ENCODE results near the gene RALGPS2.

Gene RALGPS2
- total RNA-seq: 2.7 to 35.8 (median 27.2) reads per million in 3 experiments

- peak; percentile 54 for DNase-seq
These were observed at the start of gene RALGPS2 for GRCh38 chr1:178724728-178725465. Gene RALGPS2, plus strand, starts transcription at chr1:178725244. Its CDS starts 51,521 bp downstream, at chr1:178776765.

DNA sequence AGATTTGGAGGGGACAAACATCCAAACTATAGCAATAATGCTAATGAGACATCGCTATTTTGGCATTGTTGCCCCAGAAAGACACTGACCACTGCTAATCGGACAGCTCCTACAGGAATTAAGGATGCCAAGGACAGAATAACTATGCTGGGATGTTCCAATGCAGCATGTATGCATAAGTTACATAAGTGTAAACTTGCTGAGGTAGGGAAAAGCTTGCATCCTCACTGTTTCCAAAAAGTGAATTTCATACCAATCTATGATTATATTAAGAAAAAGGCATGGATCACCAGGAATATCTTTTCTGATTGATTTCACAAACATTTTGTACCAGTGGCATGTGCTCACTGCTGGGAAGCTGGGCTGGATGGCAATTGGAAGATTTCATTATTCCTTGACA lies 45.8 kb upstream of the RALGPS2 start:
- no peak for DNase-seq

- no peak for DNase-seq
These were observed 42.6 kb upstream of the RALGPS2 start for GRCh38 chr1:178682429-178682828.

- DNase-seq: no peak
These were observed 42.2 kb upstream of the RALGPS2 start for GRCh38 chr1:178682886-178683285.

DNA sequence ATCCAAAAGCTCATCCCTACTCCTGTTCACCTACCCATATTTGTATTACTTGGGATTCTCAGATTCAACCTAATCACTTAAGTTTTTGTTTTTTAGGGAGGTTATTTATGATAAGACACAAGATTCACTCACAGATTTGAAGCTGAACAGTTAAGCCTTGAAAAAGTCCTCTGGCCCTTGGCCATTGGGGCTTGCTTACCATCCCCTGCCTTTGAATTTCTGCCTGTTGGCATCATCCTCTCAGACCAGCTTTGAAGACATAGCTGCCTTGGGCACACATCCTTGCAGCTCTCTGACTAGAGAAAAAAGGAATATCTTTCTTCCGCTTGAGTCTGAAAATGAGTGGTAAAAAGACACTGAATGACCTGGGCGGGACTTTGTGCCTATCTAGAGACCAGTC lies 41.8 kb upstream of the RALGPS2 start:
- DNase-seq: no peak

- DNase-seq: no peak
These were observed 40.9 kb upstream of the RALGPS2 start for GRCh38 chr1:178684111-178684510.

- DNase-seq: no peak
These were observed 40.5 kb upstream of the RALGPS2 start for GRCh38 chr1:178684542-178685000.

- DNase-seq: no peak
These were observed 38.6 kb upstream of the RALGPS2 start for GRCh38 chr1:178686407-178686806.

GRCh38 chr1:178688244-178688643 lies 36.8 kb upstream of the RALGPS2 start:
- DNase-seq: no peak

DNA sequence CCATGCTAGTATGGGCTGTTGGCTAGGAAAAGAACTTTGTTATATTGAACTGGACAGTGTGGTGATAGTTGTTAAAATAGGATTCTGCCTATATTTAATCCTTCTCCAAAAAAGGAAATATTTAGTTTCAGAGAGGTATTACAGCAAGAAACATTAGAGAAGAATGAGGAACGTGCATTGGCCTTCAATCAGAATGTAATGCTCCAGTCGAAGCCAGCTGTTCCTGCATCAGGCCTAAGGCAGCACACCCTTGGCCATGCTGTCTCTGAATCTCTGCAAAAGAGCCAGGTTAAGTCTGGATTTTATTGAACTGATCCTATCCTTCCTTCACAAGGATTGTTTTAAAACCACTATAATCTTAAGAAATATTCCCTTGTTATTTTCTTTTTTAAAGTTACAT lies 35.3 kb upstream of the RALGPS2 start:
- DNase-seq: no peak

- DNase-seq: no peak
These were observed 34.5 kb upstream of the RALGPS2 start for GRCh38 chr1:178690496-178690895.

DNA sequence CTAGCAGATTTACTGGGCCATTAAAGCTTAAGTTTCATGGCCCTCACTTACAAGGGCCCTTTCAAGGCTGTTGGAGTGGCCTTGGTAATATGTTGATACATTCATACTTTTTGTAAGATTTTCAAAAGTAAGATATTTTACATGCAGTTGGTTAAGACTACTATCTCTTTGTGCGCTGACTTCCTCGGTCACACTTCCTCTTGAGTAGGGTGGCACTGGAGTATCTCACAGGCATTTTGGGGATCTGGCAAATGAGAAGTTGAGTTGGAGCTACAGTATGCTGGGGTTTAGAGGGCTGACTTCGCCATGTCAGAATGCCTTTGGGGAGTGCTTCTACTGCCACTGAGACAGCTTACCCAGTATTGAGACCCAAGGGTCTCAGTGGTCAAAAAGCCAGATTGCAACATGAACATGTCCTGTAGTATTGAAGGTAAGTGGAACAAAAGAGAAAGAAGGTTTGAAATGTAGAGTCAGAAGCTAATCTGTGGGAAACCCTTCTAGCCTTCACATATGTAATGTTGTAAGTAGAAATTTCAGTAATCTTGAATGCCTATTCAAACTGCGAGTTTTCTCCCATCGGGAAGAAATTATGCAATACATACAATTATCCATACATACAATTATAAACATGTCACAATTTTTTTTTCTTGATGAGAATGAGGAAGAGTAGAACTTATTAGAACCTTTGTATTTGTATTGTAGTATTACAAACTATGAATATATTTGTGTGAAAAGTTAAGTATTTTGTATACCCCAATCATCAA lies 32.3 kb upstream of the RALGPS2 start:
- no peak for DNase-seq

DNA sequence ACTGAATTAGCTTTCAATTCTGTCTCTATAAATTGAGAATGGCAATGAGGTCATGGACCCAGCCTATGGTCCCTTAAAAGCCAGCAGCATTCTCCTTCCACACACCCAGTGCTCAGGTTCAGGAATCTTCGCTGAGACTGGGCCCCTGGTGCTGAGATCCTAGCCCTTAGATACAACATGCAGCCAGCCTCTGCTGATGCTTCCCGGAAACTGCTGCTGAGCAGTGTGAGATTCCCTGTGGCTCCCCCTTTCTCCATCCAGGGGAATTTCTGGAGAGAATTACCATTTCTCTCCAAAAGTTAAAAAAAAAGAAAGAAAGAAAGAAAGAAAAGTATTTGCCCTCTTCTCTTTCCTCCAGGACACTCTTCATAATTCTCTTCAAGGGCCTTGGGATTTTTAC lies 31.7 kb upstream of the RALGPS2 start:
- DNase-seq: no peak

GRCh38 chr1:178694923-178695525 lies 30.0 kb upstream of the RALGPS2 start:
- no peak for DNase-seq

- no peak for DNase-seq
These were observed 22.9 kb upstream of the RALGPS2 start for GRCh38 chr1:178702146-178702545.

- no peak for DNase-seq
These were observed 20.2 kb upstream of the RALGPS2 start for GRCh38 chr1:178704833-178705232.

DNA sequence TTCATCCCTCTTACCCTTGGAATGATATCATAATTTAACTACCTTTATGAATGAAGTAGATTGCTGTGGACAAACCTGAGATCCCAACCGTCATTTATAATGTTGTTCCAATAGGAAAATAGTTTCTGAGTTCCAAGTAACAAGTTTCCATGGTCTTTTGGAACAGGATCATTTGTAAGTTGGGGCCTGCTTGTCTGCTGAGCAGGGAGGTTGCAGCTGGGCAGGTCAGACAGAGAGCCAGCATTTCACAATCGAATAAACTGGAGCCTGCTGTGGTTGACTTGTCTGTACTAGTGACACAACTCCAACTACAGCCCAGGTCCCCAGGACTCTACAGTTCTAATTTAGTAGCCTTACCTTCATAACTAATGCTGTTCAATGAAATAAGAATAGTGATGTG lies 18.6 kb upstream of the RALGPS2 start:
- no peak for DNase-seq

GRCh38 chr1:178713259-178713658 lies 11.8 kb upstream of the RALGPS2 start:
- DNase-seq: no peak

DNA sequence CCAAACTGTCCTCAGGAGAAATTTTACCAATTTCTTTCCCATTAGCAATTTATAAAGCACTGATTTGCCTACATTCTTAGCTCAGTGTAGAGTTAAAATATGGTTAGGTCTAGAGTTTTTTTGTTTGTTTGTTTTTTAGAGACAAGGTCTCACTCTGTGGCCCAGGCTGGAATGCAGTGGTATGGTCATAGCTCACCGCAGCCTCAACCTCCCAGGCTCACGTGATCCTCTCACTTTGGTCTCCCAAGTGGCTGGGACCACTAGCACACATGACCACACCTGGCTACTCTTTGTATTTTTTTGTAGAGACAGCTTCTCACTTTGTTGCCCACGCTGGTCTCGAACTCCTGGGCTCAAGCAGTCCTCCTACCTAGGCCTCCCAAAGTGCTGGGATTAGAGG lies 10.6 kb upstream of the RALGPS2 start:
- DNase-seq: no peak

GRCh38 chr1:178716111-178716510 lies 8.9 kb upstream of the RALGPS2 start:
- no peak for DNase-seq

- DNase-seq: no peak
These were observed 6.5 kb upstream of the RALGPS2 start for GRCh38 chr1:178718520-178718919.

DNA sequence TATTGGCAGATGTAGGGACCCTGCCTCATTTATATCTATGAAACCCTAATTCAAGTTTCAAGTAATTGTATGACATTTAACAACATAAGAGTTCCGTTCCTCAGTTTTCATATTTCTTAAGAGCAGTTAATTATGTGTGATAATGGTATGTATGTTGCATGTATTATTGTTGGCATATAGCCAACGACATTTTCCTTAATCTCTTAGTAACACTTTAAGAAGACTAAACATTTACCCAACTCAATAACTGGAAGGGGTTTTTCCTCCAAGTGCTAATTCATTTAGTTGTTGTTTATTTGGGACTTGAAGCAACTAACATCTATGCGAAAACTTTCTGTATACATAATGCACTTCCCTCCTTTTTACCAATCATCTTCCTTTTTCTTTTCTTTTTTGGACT lies 1.5 kb upstream of the RALGPS2 start:
- no peak for DNase-seq

DNA sequence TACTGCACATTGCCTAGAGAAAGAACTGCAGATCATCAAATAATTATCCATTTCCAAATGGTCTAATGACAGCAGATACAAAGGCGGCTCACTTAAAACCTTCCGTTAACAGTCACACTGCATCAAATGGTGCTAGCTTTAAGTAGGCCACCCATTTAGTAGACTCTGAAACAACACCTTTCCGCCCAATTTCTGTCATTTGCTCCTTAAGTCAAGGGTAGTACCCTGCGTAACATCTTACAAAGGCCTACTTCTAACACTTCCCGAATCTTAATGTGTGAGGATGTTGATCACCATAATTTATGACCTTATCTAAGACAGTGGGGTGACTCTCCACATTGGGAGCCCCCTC lies 692 bp upstream of the RALGPS2 start:
- no peak for DNase-seq
